Endothelial cell of umbilical vein (primary cell): ENCODE results near the gene ZNF23. TPM values are rescaled to one million over a fixed set of nuclear protein-coding genes. Genes with fewer than 3 reads are reported as not detected.

Source experiments
- BruUV-seq: library from RNA; stranded (reverse); fragments of 400-500 nt; replicated peaks from 2 replicates; lab custom pipeline; 2021; lab: Mats Ljungman, UMichigan
- CTCF ChIA-PET: fragments of 300-600, 350-600 bp; sonication (Branson Sonifier 250); formaldehyde crosslinking; loops from one replicate; lab custom pipeline; 2021; ENCODE audit warnings: antibody characterized with exemption, inconsistent platforms; lab: Charles Lee
- POLR2A ChIA-PET: fragments of 300-600, 350-600 bp; sonication (Branson Sonifier 250); formaldehyde crosslinking; loops from one replicate; lab custom pipeline; 2021; ENCODE audit warnings: antibody characterized with exemption, inconsistent platforms; lab: Charles Lee
- DNase-seq: peaks from one replicate; pipeline ENCODE4 v3.0.0-alpha.2; 2011; ENCODE audit warnings: low read depth, low spot score
- FAIRE-seq: peaks from 2 replicates; lab custom pipeline; 2011; peaks lifted over from hg19 to GRCh38; lab: Jason Lieb, UNC
- H2AFZ ChIP-seq: 2 replicates; pipeline ENCODE4 v1.6.0; 2012; ENCODE audit warnings: low read depth, low read length, control low read depth, inconsistent platforms
- H3K27ac ChIP-seq: 2 replicates; pipeline ENCODE4 v1.5.1; 2011; ENCODE audit warnings: low read depth, mild to moderate bottlenecking, control low read depth, low read length, moderate library complexity; ENCODE audit not compliant: insufficient read depth
- H3K27me3 ChIP-seq, 2 experiments: 2 replicates each; pipeline versions ENCODE4 v1.6.0 to v1.6.1; 2011; ENCODE audit warnings: low read length in 2 of 2, mixed read lengths in 1 of 2; ENCODE audit not compliant: control insufficient read depth in 2 of 2, insufficient read depth in 2 of 2
- H3K36me3 ChIP-seq, 2 experiments: 2 replicates in 1 of 2; 3 replicates in 1 of 2; pipeline ENCODE4 v1.5.1; 2011; ENCODE audit warnings: low read length in 2 of 2, mild to moderate bottlenecking in 1 of 2, moderate library complexity in 1 of 2; ENCODE audit not compliant: control insufficient read depth in 2 of 2, insufficient read depth in 2 of 2; ENCODE audit errors: extremely low read depth in 1 of 2
- H3K4me1 ChIP-seq: 3 replicates; pipeline ENCODE4 v1.5.1; 2011; ENCODE audit warnings: mild to moderate bottlenecking, low read length; ENCODE audit not compliant: control insufficient read depth, insufficient read depth; ENCODE audit errors: extremely low read depth
- H3K4me2 ChIP-seq: 2 replicates; pipeline ENCODE4 v1.6.1; 2011; ENCODE audit warnings: low read length, control low read depth, mixed read lengths; ENCODE audit not compliant: insufficient read depth
- H3K4me3 ChIP-seq, 3 experiments: fragments of 200-600 bp in 1 of 3; sonication (generic), shearing (Covaris generic) in 1 of 3; replicated peaks in 1 of 3; 2 replicates each; pipeline ENCODE4 v1.5.1; 2011 to 2016; ENCODE audit warnings: control low read depth in 3 of 3, low read length in 3 of 3, mild to moderate bottlenecking in 2 of 3, inconsistent platforms in 1 of 3, low read depth in 1 of 3, moderate library complexity in 1 of 3; ENCODE audit not compliant: insufficient read depth in 1 of 3
- H3K79me2 ChIP-seq: 2 replicates; pipeline ENCODE4 v1.6.0; 2012; ENCODE audit warnings: low read length, inconsistent platforms; ENCODE audit not compliant: control insufficient read depth, insufficient read depth
- H3K9ac ChIP-seq: replicated peaks from 2 replicates; pipeline ENCODE3; 2011; ENCODE audit warnings: low read length, control low read depth; ENCODE audit not compliant: insufficient read depth; ENCODE audit errors: extremely low read depth
- H3K9me1 ChIP-seq: replicated peaks from 3 replicates; pipeline ENCODE4 v1.6.0; 2011; ENCODE audit warnings: mild to moderate bottlenecking, low read length; ENCODE audit not compliant: control insufficient read depth, insufficient read depth; ENCODE audit errors: extremely low read depth
- H3K9me3 ChIP-seq: replicated peaks from 2 replicates; pipeline ENCODE4 v1.5.1; 2012; ENCODE audit warnings: low read length, inconsistent platforms; ENCODE audit not compliant: control insufficient read depth, insufficient read depth
- H4K20me1 ChIP-seq: replicated peaks from 2 replicates; pipeline ENCODE3; 2011; ENCODE audit warnings: mild to moderate bottlenecking, low read length; ENCODE audit not compliant: control insufficient read depth, insufficient read depth; ENCODE audit errors: extremely low read depth
- CTCF ChIP-seq, 2 donors: IDR thresholded peaks; 1 replicate in 1 of 2; 2 replicates in 1 of 2; pipeline ENCODE4 v1.5.1; 2011; ENCODE audit warnings: low read length in 2 of 2, mild to moderate bottlenecking in 2 of 2, moderate library complexity in 2 of 2, control low read depth in 1 of 2, inconsistent platforms in 1 of 2, low read depth in 1 of 2; ENCODE audit not compliant: insufficient read depth in 1 of 2; ENCODE audit errors: extremely low read depth in 1 of 2
- EZH2 ChIP-seq: IDR thresholded peaks from 2 replicates; pipeline ENCODE4 v1.6.1; 2012; ENCODE audit warnings: borderline replicate concordance, low read depth, mild to moderate bottlenecking, moderate library complexity, low read length, inconsistent platforms; ENCODE audit not compliant: severe bottlenecking
- FOS ChIP-seq: IDR thresholded peaks from 2 replicates; pipeline ENCODE4 v1.6.1; 2011; ENCODE audit warnings: mild to moderate bottlenecking, low read length, moderate library complexity, borderline replicate concordance; ENCODE audit not compliant: insufficient read depth
- GATA2 ChIP-seq: IDR thresholded peaks from 2 replicates; pipeline ENCODE4 v1.7.0; 2011; ENCODE audit warnings: low read depth, mild to moderate bottlenecking, moderate library complexity, mixed read lengths, low read length; ENCODE audit not compliant: insufficient read length, insufficient read depth
- JUN ChIP-seq: IDR thresholded peaks from 2 replicates; pipeline ENCODE4 v1.6.1; 2011; ENCODE audit warnings: borderline replicate concordance, low read depth; ENCODE audit not compliant: insufficient read length, insufficient read depth
- MAX ChIP-seq: IDR thresholded peaks from 2 replicates; pipeline ENCODE4 v1.6.1; 2011; ENCODE audit not compliant: insufficient read depth, insufficient read length
- MYC ChIP-seq: IDR thresholded peaks from one replicate; pipeline ENCODE4 v1.6.1; 2011; ENCODE audit warnings: mild to moderate bottlenecking, low read depth, low read length
- POLR2A ChIP-seq: IDR thresholded peaks from 2 replicates; pipeline ENCODE4 v1.6.1; 2012; ENCODE audit warnings: low read depth, mild to moderate bottlenecking, control low read depth, low read length
- POLR2AphosphoS5 ChIP-seq: IDR thresholded peaks from 2 replicates; pipeline ENCODE4 v1.6.1; 2012; ENCODE audit warnings: low read depth, mild to moderate bottlenecking, control low read depth, low read length, moderate library complexity; ENCODE audit not compliant: insufficient read depth
- dilution Hi-C: fragments of 300-500 bp; cut with MboI; formaldehyde crosslinking; loops from one replicate; pipeline ENCODE4 v1.15.0; 2019; ENCODE audit warnings: low sequenced_read_pairs; ENCODE audit not compliant: extremely low pct_ligation_motif_present
- intact Hi-C: fragments of 100-400 bp; cut with micrococcal nuclease; formaldehyde crosslinking; loops from one replicate; pipeline ENCODE4 v1.10.0; 2022
- polyA plus RNA-seq, 4 experiments: library from polyadenylated mRNA; depleted of rRNA in 3 of 4; stranded (reverse) in 3 of 4; unstranded in 1 of 4; fragments of >200 nt; gene quantifications; 2 replicates each; pipeline versions ENCODE4 v1.2.1 to v1.2.3, GENCODE V29; 2011 to 2012; ENCODE audit warnings: missing spikeins in 1 of 4
- total RNA-seq: library from RNA; stranded (reverse); gene quantifications from 2 replicates; pipeline ENCODE4 v1.2.3, GENCODE V29; 2021

Gene ZNF23
- total and polyA plus RNA-seq, 2 donors (not counting 3 experiments of a cell fraction or from before 2014, with no cell fraction given), result 2.1 to 6.4 TPM

- H3K27me3 ChIP-seq, result no peaks in the 10 kb centered on the region
- ChIA-PET CTCF (no interaction called here), POLR2A (no interaction called here)
- no peaks in the 10 kb centered on the region for H3K4me1 ChIP-seq
- no peaks in the 10 kb centered on the region for H4K20me1 ChIP-seq
- H3K36me3 ChIP-seq, result no peaks in the 10 kb centered on the region
- H3K4me2 ChIP-seq, result no peak overlapping the region
- no peaks in the 10 kb centered on the region for H3K9me3 ChIP-seq
- TF ChIP-seq MAX (no peak), GATA2 (no peak), POLR2A (no peak), MYC (no peak), EZH2 (no peak), JUN (no peak), FOS (no peak), POLR2AphosphoS5 (no peak), CTCF (IDR thresholded peaks at IDR 0.05; ENCODE audit: extremely low read depth in 1 of 2, insufficient read depth in 1 of 2, low read depth in 1 of 2, low read length in 2 of 2) (no peak)
- FAIRE-seq, result no peak
- H3K9ac ChIP-seq, result no peak overlapping the region
- intact Hi-C loops, result no loop called here
- dilution Hi-C loops, result no loop called here
- no peak overlapping the region for H2AFZ ChIP-seq
- H3K27ac ChIP-seq, result no peak overlapping the region
- H3K9me1 ChIP-seq, result no peaks in the 10 kb centered on the region
- BruUV-seq, result no TSS peak
- no peak for DNase-seq
- H3K4me3 ChIP-seq, result no peak overlapping the region
- no peaks in the 10 kb centered on the region for H3K79me2 ChIP-seq
Observed at GRCh38 chr16:71406724-71407123, 55.3 kb downstream of the ZNF23 start.
